ENCODE measurements around the gene MCF2L2. TPM values are rescaled to one million over a fixed set of nuclear protein-coding genes. Genes with fewer than 3 reads are reported as not detected.

MCF2L2 gene
- total and polyA plus RNA-seq, 2 of the 13 experiments (the other 11 are each of a cell fraction or from before 2014, with no cell fraction given): not detected

DNA sequence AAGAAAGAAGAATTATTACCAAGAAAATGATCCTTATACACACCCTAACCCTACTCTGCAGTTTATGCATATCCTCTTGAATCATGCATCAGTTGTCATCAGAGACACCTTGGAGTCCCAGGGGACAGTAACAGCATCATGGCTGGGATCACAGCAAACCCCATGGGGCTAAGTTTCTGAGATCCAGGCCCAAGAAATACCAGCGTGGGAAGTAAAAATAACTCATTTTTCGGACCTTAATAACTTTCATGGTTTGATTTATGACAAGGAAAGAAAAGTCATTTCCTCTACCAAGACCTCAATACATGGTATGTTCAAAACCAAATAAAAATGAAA lies 214.2 kb downstream of the MCF2L2 start:
- Histone ChIP-seq H2AFZ (ENCODE audit: low read length) (no peak overlapping the region), H3K27me3 (ENCODE audit: control insufficient read depth in 1 of 2, insufficient read depth in 2 of 2, low read length in 2 of 2) (peaks cover 0 to 15% of the 10 kb centered on the region in 2 experiments; a peak in 1 of 5 replicates), H3K4me3 (replicated peaks in 1 of 3; ENCODE audit: insufficient read depth in 1 of 3, low read depth in 2 of 3, low read length in 3 of 3) (no peak overlapping the region), H3K79me2 (ENCODE audit: insufficient read depth, low read length) (no peaks in the 10 kb centered on the region), H4K20me1 (ENCODE audit: insufficient read depth, low read length) (no peaks in the 10 kb centered on the region), H3K4me2 (ENCODE audit: low read depth, low read length) (no peak overlapping the region), H3K36me3 (replicated peaks in 1 of 2; ENCODE audit: control insufficient read depth in 1 of 2, insufficient read depth in 2 of 2, low read length in 2 of 2) (no peaks in the 10 kb centered on the region), H3K27ac (ENCODE audit: extremely low read length, insufficient read depth, low read length) (no peak overlapping the region), H3K4me1 (ENCODE audit: insufficient read depth, low read length) (peaks cover 16% of the 10 kb centered on the region), H3K9ac (ENCODE audit: insufficient read depth, low read depth, low read length) (no peak overlapping the region), H3K9me3 (ENCODE audit: low read length) (no peaks in the 10 kb centered on the region)
- WGBS (ENCODE audit: low lambda C conversion rate): 2% methylated on average over 2 of the region's 2 CpGs
- TF ChIP-seq, protein P1, sequence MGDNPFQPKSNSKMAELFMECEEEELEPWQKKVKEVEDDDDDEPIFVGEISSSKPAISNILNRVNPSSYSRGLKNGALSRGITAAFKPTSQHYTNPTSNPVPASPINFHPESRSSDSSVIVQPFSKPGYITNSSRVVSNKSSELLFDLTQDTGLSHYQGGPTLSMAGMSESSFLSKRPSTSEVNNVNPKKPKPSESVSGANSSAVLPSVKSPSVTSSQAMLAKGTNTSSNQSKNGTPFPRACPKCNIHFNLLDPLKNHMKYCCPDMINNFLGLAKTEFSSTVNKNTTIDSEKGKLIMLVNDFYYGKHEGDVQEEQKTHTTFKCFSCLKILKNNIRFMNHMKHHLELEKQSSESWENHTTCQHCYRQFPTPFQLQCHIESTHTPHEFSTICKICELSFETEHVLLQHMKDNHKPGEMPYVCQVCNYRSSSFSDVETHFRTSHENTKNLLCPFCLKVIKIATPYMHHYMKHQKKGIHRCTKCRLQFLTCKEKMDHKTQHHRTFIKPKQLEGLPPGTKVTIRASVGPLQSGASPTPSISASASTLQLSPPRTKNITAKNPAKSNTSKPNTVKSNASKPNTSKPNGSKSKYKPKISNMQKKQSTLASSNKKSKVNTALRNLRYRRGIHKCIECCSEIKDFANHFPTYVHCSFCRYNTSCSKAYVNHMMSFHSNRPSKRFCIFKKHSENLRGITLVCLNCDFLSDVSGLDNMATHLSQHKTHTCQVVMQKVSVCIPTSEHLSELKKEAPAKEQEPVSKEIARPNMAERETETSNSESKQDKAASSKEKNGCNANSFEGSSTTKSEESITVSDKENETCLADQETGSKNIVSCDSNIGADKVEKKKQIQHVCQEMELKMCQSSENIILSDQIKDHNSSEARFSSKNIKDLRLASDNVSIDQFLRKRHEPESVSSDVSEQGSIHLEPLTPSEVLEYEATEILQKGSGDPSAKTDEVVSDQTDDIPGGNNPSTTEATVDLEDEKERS (CRISPR knock-in tag; IDR thresholded peaks at IDR 0.05): no peak
- TF ChIP-seq ZNF33A (CRISPR knock-in tag; IDR thresholded peaks at IDR 0.05; ENCODE audit: borderline replicate concordance) (no peak), NFYB (CRISPR knock-in tag; IDR thresholded peaks at IDR 0.05) (no peak), KDM3A (CRISPR knock-in tag; IDR thresholded peaks at IDR 0.05; ENCODE audit: low read depth) (no peak), KDM1A (CRISPR knock-in tag; IDR thresholded peaks at IDR 0.05) (no peak), KLF16 (CRISPR knock-in tag; IDR thresholded peaks at IDR 0.05) (no peak), ZNF383 (CRISPR knock-in tag; IDR thresholded peaks at IDR 0.05; ENCODE audit: borderline replicate concordance) (no peak), NR2F1 (CRISPR knock-in tag; IDR thresholded peaks at IDR 0.05) (no peak), WIZ (CRISPR knock-in tag; IDR thresholded peaks at IDR 0.05) (no peak), PAXIP1 (CRISPR knock-in tag; conservative IDR thresholded peaks at IDR 0.05) (no peak), ZSCAN21 (CRISPR knock-in tag; IDR thresholded peaks at IDR 0.05; ENCODE audit: borderline replicate concordance) (no peak), PHF5A (CRISPR knock-in tag; IDR thresholded peaks at IDR 0.05; ENCODE audit: low read depth, unreplicated experiment) (no peak), ZNF546 (CRISPR knock-in tag; conservative IDR thresholded peaks at IDR 0.05) (no peak)
- TF ChIP-seq, protein P2, sequence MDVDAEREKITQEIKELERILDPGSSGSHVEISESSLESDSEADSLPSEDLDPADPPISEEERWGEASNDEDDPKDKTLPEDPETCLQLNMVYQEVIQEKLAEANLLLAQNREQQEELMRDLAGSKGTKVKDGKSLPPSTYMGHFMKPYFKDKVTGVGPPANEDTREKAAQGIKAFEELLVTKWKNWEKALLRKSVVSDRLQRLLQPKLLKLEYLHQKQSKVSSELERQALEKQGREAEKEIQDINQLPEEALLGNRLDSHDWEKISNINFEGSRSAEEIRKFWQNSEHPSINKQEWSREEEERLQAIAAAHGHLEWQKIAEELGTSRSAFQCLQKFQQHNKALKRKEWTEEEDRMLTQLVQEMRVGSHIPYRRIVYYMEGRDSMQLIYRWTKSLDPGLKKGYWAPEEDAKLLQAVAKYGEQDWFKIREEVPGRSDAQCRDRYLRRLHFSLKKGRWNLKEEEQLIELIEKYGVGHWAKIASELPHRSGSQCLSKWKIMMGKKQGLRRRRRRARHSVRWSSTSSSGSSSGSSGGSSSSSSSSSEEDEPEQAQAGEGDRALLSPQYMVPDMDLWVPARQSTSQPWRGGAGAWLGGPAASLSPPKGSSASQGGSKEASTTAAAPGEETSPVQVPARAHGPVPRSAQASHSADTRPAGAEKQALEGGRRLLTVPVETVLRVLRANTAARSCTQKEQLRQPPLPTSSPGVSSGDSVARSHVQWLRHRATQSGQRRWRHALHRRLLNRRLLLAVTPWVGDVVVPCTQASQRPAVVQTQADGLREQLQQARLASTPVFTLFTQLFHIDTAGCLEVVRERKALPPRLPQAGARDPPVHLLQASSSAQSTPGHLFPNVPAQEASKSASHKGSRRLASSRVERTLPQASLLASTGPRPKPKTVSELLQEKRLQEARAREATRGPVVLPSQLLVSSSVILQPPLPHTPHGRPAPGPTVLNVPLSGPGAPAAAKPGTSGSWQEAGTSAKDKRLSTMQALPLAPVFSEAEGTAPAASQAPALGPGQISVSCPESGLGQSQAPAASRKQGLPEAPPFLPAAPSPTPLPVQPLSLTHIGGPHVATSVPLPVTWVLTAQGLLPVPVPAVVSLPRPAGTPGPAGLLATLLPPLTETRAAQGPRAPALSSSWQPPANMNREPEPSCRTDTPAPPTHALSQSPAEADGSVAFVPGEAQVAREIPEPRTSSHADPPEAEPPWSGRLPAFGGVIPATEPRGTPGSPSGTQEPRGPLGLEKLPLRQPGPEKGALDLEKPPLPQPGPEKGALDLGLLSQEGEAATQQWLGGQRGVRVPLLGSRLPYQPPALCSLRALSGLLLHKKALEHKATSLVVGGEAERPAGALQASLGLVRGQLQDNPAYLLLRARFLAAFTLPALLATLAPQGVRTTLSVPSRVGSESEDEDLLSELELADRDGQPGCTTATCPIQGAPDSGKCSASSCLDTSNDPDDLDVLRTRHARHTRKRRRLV (CRISPR knock-in tag; IDR thresholded peaks at IDR 0.05): no peak
- intact Hi-C loops (cut with micrococcal nuclease; ENCODE audit: unreplicated experiment) (no loop called here), in situ Hi-C loops (cut with HindIII; ENCODE audit: extremely low pct_ligation_motif_present, low pct_unique_long_range_greater_than_20kb) (no loop called here)
- DNase-seq (ENCODE audit: low spot score) (no peak), ATAC-seq (no peak), FAIRE-seq (no peak)
- no TSS peak for BruUV-seq (replicated peaks)
- CTCF ChIA-PET (ENCODE audit: low intra/inter-chr PET ratio, low total read pairs): no interaction called here
- POLR2A ChIA-PET: no interaction called here

Measured in HepG2 (cell line).